Cardiac fibroblast (primary cell): ENCODE results near the gene PROZ.

Experiments
- DNase-seq, 2 donors: peaks; one replicate each; pipeline versions ENCODE4 v3.0.0 to v3.0.0-alpha.2; 2010; ENCODE audit warnings: low read depth in 2 of 2
- H3K4me3 ChIP-seq, 2 donors: replicated peaks in 1 of 2; 1 replicate in 1 of 2; 2 replicates in 1 of 2; pipeline ENCODE4 v1.5.1; 2011; ENCODE audit warnings: low read depth in 2 of 2, low read length in 2 of 2, mild to moderate bottlenecking in 2 of 2, moderate library complexity in 1 of 2
- TF ChIP-seq, protein P1 (sequence below): IDR thresholded peaks from one replicate; pipeline ENCODE4 v1.5.1; 2011; ENCODE audit warnings: low read depth, mild to moderate bottlenecking, low read length, inconsistent platforms

Gene PROZ

DNA sequence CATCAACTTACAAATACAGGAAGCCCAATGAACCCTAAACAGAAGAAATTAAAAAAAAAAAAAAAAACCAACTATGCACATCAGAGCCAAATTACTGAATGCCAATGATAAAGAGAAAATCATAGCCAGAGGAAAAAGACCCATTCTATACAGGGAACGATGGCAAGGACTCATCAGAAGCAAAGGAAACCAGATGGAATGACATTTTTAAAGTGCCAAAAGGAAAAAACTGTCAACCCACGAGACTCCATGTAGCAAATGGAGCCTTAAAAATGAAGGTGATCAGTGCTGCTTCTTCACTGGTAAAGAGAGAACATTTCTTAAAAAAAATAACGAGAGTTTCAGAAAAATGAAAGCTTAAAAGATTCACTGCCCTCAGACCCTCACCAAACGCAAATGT lies 31.7 kb downstream of the PROZ start:
- TF ChIP-seq, protein P1, sequence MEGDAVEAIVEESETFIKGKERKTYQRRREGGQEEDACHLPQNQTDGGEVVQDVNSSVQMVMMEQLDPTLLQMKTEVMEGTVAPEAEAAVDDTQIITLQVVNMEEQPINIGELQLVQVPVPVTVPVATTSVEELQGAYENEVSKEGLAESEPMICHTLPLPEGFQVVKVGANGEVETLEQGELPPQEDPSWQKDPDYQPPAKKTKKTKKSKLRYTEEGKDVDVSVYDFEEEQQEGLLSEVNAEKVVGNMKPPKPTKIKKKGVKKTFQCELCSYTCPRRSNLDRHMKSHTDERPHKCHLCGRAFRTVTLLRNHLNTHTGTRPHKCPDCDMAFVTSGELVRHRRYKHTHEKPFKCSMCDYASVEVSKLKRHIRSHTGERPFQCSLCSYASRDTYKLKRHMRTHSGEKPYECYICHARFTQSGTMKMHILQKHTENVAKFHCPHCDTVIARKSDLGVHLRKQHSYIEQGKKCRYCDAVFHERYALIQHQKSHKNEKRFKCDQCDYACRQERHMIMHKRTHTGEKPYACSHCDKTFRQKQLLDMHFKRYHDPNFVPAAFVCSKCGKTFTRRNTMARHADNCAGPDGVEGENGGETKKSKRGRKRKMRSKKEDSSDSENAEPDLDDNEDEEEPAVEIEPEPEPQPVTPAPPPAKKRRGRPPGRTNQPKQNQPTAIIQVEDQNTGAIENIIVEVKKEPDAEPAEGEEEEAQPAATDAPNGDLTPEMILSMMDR, result no peak
- DNase-seq, result no peak
- no peak overlapping the region for H3K4me3 ChIP-seq

DNA sequence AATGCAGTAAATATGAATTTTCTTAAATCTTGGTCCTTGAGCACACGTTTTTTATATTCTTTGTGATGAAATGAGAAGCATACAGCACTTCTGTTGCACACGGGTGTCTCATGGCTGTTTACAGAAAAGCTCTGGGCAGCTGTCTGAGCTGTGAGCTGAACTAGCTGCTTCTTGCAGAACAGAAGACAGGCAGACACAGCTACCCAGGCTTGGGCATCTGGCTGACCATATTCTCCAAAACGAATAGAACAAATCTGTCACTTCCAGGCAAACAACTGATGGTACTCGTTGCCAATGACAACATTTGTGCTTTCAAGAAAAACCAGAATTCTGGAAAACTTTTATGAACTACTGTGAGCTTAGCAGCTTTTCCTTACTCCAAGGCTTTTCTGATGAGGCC lies 33.8 kb downstream of the PROZ start:
- TF ChIP-seq, protein P1, result no peak
- DNase-seq, result no peak
- no peak overlapping the region for H3K4me3 ChIP-seq

- no peak overlapping the region for H3K4me3 ChIP-seq
- peak; percentile 77 to 83 for DNase-seq
- TF ChIP-seq, protein P1, result no peak
Measured at GRCh38 chr13:113192902-113193301, 34.5 kb downstream of the PROZ start.

DNA sequence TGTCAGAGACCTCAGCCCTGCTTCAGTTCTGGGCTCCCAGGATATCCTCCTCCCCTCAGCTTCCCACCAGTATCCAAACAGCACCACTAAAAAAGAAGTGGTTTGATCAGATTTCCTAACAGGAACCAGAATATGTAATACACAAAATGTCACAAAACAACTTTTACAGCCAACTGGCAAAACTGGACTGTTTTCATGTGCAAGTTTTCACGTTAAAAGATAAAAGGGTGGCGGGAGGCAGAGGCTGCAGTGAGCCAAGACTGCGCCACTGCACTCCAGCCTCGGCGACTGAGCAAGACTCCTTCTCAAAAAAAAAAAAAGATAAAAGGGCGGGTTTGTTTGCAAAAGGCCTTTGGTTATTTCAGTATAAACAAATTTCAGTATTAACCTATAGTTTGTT lies 36.9 kb downstream of the PROZ start:
- H3K4me3 ChIP-seq, result no peak overlapping the region
- TF ChIP-seq, protein P1, result no peak
- no peak for DNase-seq

GRCh38 chr13:113196970-113197737 lies 38.7 kb downstream of the PROZ start:
- no peak for DNase-seq
- H3K4me3 ChIP-seq, result no peak overlapping the region
- TF ChIP-seq, protein P1, result no peak

- TF ChIP-seq, protein P1, result no peak
- DNase-seq, result no peak
- H3K4me3 ChIP-seq, result no peak overlapping the region
Measured at GRCh38 chr13:113201815-113202214, 43.4 kb downstream of the PROZ start.

DNA sequence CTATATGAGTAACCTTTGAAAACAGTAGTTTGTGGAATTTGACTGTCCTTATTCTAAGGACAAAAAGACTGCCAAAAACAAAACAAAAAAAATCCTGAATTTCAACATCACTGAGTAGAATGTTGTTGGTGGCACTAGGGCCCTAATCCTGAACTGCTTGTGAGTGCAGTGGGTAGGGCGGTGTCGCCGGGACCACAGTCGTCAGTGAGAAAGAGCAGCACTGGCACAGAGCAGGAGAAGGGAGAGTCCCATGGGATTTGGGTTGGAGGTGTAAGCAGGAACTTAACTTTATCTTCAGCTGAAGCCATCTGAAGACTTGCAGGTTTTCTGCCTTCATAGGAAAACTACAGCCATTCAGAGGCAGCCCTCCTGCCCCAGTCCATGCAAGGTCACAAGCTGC lies 44.5 kb downstream of the PROZ start:
- DNase-seq, result no peak
- TF ChIP-seq, protein P1, result no peak
- no peak overlapping the region for H3K4me3 ChIP-seq
